Measurements from ENCODE around the gene NOSIP. TPM values are rescaled to one million over a fixed set of nuclear protein-coding genes. Genes with fewer than 3 reads are reported as not detected.

NOSIP gene
- total RNA-seq, 2 donors from 2014 or later = 58.0 to 62.3 TPM

DNA sequence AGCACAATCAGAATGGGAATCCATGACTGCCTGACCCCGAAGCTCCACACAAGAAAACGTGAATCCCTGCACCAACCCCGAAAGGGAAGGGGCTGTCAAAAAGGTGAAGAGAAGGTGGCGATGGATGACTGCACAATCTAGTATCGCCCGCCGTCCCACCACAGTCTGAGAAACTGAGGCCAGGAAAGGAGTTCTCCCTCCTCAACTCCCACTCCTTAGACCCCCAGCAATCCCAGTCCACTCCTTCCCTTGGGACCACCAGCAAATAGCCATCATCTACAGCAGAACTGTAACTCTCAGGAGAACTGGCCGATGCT is 451 bp downstream of the NOSIP start:
- H3K9me3 Mint-ChIP-seq = no peaks in the 10 kb centered on the region
- DNase-seq = no peak
- peak overlapping the region; percentile 97 for H3K27ac Mint-ChIP-seq
- Histone ChIP-seq H3K36me3 (ENCODE audit: control insufficient read depth, insufficient read depth, low read length) (peaks cover 13% of the 10 kb centered on the region), H3K27ac (ENCODE audit: low read depth, low read length) (no peak overlapping the region), H3K4me1 (ENCODE audit: control insufficient read depth, insufficient read depth, low read length) (no peaks in the 10 kb centered on the region), H3K9ac (ENCODE audit: extremely low read depth, low read length, poor library complexity, severe bottlenecking) (peak overlapping the region; percentile 75), H3K9me3 (ENCODE audit: control insufficient read depth, low read length) (no peaks in the 10 kb centered on the region), H3K27me3 (ENCODE audit: control insufficient read depth, insufficient read depth, low read length, poor library complexity, severe bottlenecking) (no peaks in the 10 kb centered on the region), H3K4me3 (ENCODE audit: low read length) (peak overlapping the region; percentile 96)
- peaks cover 4% of the 10 kb centered on the region for H3K36me3 Mint-ChIP-seq (ENCODE audit: low read depth)
- H3K27me3 Mint-ChIP-seq (ENCODE audit: insufficient read depth) = no peaks in the 10 kb centered on the region
- TF ChIP-seq, protein P1, sequence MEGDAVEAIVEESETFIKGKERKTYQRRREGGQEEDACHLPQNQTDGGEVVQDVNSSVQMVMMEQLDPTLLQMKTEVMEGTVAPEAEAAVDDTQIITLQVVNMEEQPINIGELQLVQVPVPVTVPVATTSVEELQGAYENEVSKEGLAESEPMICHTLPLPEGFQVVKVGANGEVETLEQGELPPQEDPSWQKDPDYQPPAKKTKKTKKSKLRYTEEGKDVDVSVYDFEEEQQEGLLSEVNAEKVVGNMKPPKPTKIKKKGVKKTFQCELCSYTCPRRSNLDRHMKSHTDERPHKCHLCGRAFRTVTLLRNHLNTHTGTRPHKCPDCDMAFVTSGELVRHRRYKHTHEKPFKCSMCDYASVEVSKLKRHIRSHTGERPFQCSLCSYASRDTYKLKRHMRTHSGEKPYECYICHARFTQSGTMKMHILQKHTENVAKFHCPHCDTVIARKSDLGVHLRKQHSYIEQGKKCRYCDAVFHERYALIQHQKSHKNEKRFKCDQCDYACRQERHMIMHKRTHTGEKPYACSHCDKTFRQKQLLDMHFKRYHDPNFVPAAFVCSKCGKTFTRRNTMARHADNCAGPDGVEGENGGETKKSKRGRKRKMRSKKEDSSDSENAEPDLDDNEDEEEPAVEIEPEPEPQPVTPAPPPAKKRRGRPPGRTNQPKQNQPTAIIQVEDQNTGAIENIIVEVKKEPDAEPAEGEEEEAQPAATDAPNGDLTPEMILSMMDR (conservative IDR thresholded peaks at IDR 0.05) = no peak
- peaks cover 15% of the 10 kb centered on the region for H3K4me1 Mint-ChIP-seq
- 0 to 5% methylated on average over 5 to 8 of the region's 8 CpGs for WGBS, 2 experiments (ENCODE audit: insufficient coverage in 1 of 2, insufficient read length in 1 of 2)
- H3K4me3 Mint-ChIP-seq = peak overlapping the region; percentile 96

DNA sequence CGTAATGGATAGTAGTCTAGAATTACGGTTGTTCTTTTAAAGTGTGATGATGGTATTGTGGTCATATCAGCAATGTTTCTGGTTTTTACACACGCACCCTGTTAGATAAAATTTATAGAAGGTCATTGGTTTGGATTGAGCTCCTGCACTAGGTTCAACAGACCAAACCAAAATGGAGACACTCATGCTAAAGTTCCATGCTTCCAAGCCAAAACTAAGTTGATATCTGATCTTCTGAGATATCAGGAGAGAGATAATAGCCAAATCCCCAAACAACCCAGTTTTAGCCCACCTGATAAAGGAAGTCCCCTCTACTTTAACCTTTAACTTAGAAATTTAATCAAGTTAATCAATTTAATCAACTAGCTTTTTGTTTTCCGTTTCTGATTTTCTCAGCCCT is 1.2 kb downstream of the NOSIP start:
- no peak for DNase-seq
- no peak overlapping the region for H3K27ac ChIP-seq (ENCODE audit: low read depth, low read length)
- Mint-ChIP-seq H3K9me3 (no peaks in the 10 kb centered on the region), H3K27ac (peak overlapping the region; percentile 97), H3K4me1 (peaks cover 15% of the 10 kb centered on the region), H3K4me3 (peak overlapping the region; percentile 96), H3K27me3 (ENCODE audit: insufficient read depth) (no peaks in the 10 kb centered on the region), H3K36me3 (ENCODE audit: low read depth) (peaks cover 8% of the 10 kb centered on the region)
- peak overlapping the region; percentile 96 for H3K4me3 ChIP-seq (ENCODE audit: low read length)
- peaks cover 17% of the 10 kb centered on the region for H3K36me3 ChIP-seq (ENCODE audit: control insufficient read depth, insufficient read depth, low read length)
- no peaks in the 10 kb centered on the region for H3K9me3 ChIP-seq (ENCODE audit: control insufficient read depth, low read length)
- TF ChIP-seq, protein P1 (conservative IDR thresholded peaks at IDR 0.05) = no peak
- H3K9ac ChIP-seq (ENCODE audit: extremely low read depth, low read length, poor library complexity, severe bottlenecking) = peak overlapping the region; percentile 75
- H3K4me1 ChIP-seq (ENCODE audit: control insufficient read depth, insufficient read depth, low read length) = no peaks in the 10 kb centered on the region
- no peaks in the 10 kb centered on the region for H3K27me3 ChIP-seq (ENCODE audit: control insufficient read depth, insufficient read depth, low read length, poor library complexity, severe bottlenecking)
- 95 to 100% methylated on average over 3 to 4 of the region's 4 CpGs for WGBS, 2 experiments (ENCODE audit: insufficient coverage in 1 of 2, insufficient read length in 1 of 2)

DNA sequence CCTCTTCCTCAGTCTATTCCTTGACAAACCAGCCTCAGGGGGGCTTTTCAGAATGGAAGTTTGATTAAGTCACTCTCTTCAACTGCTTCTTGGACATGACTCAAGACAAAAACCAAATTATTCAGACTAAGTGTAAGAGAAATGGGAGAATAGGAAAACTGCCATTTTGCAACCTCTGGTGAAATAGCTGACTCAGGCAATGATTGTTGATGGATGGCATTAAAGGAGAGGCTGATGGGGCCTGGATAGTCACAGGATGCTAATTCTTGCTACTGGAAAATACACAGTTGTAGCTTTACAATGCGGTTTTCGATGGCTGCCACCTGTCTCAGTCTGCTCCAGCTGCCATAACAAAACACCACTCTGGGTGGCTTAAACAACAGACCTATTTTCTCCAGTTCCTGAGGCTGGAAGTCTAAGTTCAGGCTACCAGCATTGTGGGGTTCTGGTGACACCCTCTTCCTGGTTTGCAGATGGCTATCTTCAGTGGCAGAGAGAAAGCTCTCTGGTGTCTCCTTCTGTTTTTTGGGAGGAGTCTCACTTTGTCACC is 6.1 kb downstream of the NOSIP start:
- H3K4me1 ChIP-seq (ENCODE audit: control insufficient read depth, insufficient read depth, low read length) = no peaks in the 10 kb centered on the region
- Mint-ChIP-seq H3K27ac (no peak overlapping the region), H3K27me3 (ENCODE audit: insufficient read depth) (no peaks in the 10 kb centered on the region), H3K4me1 (peaks cover 16% of the 10 kb centered on the region), H3K4me3 (no peak overlapping the region), H3K9me3 (no peaks in the 10 kb centered on the region), H3K36me3 (ENCODE audit: low read depth) (peaks cover 17% of the 10 kb centered on the region)
- DNase-seq = no peak
- no peaks in the 10 kb centered on the region for H3K27me3 ChIP-seq (ENCODE audit: control insufficient read depth, insufficient read depth, low read length, poor library complexity, severe bottlenecking)
- no peak overlapping the region for H3K27ac ChIP-seq (ENCODE audit: low read depth, low read length)
- peaks cover 17% of the 10 kb centered on the region for H3K36me3 ChIP-seq (ENCODE audit: control insufficient read depth, insufficient read depth, low read length)
- no peaks in the 10 kb centered on the region for H3K9me3 ChIP-seq (ENCODE audit: control insufficient read depth, low read length)
- TF ChIP-seq, protein P1 (conservative IDR thresholded peaks at IDR 0.05) = no peak
- WGBS, 2 experiments (ENCODE audit: insufficient coverage in 1 of 2, insufficient read length in 1 of 2) = 99 to 100% methylated on average over 2 of the region's 2 CpGs
- H3K9ac ChIP-seq (ENCODE audit: extremely low read depth, low read length, poor library complexity, severe bottlenecking) = no peak overlapping the region
- H3K4me3 ChIP-seq (ENCODE audit: low read length) = no peak overlapping the region

Measured in endodermal cell (in vitro differentiated cells).